ENCODE measurements around the gene SF1.
A peak's percentile ranks its signal among the peaks of the same experiment; 100 is the strongest.

The SF1 gene

DNA sequence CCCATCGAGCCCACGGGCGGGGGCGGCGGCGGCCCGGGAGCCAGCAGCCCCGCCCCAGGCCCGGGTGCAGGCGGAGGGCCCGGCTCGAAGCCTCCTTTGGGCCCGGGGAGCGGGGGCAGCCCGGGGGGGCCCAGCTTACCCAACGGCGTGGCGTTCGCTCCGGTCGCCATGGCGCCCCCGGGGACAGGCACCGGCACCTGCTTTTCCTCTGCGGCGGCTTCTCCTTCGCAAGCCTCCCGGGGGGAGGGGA, 194 bp downstream of the SF1 start:
- Histone ChIP-seq H3K9me3 (no peaks in the 10 kb centered on the region), H3K4me3 (peak overlapping the region; percentile 67), H3K27me3 (ENCODE audit: low read depth) (no peaks in the 10 kb centered on the region), H3K4me1 (peaks cover 9% of the 10 kb centered on the region), H3K36me3 (replicated peaks) (peaks cover 44% of the 10 kb centered on the region)
- DNase-seq (ENCODE audit: low spot score in 2 of 2) = no peak
- in situ Hi-C loops (cut with MboI; ENCODE audit: low sequenced_read_pairs) = no loop called here

GRCh38 chr11:64777449-64778222, 706 bp downstream of the SF1 start:
- Histone ChIP-seq H3K4me3 (peak overlapping the region; percentile 72), H3K9me3 (no peaks in the 10 kb centered on the region), H3K36me3 (replicated peaks) (peaks cover 49% of the 10 kb centered on the region), H3K27me3 (ENCODE audit: low read depth) (no peaks in the 10 kb centered on the region), H3K4me1 (peaks cover 9% of the 10 kb centered on the region)
- in situ Hi-C loops (cut with MboI; ENCODE audit: low sequenced_read_pairs) = no loop called here
- peak; percentile 65 to 84 for DNase-seq (ENCODE audit: low spot score in 2 of 2)

GRCh38 chr11:64776875-64777274, 1.5 kb downstream of the SF1 start:
- Histone ChIP-seq H3K4me1 (peaks cover 3% of the 10 kb centered on the region), H3K27me3 (ENCODE audit: low read depth) (no peaks in the 10 kb centered on the region), H3K36me3 (replicated peaks) (peaks cover 57% of the 10 kb centered on the region), H3K9me3 (no peaks in the 10 kb centered on the region), H3K4me3 (peak overlapping the region; percentile 72)
- in situ Hi-C loops (cut with MboI; ENCODE audit: low sequenced_read_pairs) = no loop called here
- no peak for DNase-seq (ENCODE audit: low spot score in 2 of 2)

GRCh38 chr11:64776425-64776824, 1.9 kb downstream of the SF1 start:
- Histone ChIP-seq H3K4me1 (peaks cover 3% of the 10 kb centered on the region), H3K4me3 (peak overlapping the region; percentile 72; the same call in 1 of the 2 replicates), H3K9me3 (no peaks in the 10 kb centered on the region), H3K27me3 (ENCODE audit: low read depth) (no peaks in the 10 kb centered on the region), H3K36me3 (replicated peaks) (peaks cover 62% of the 10 kb centered on the region)
- no peak for DNase-seq (ENCODE audit: low spot score in 2 of 2)
- in situ Hi-C loops (cut with MboI; ENCODE audit: low sequenced_read_pairs) = no loop called here

- H3K4me3 ChIP-seq = no peak overlapping the region
- H3K4me1 ChIP-seq = peaks cover 3% of the 10 kb centered on the region
- no peaks in the 10 kb centered on the region for H3K27me3 ChIP-seq (ENCODE audit: low read depth)
- peaks cover 84% of the 10 kb centered on the region for H3K36me3 ChIP-seq (replicated peaks)
- no peaks in the 10 kb centered on the region for H3K9me3 ChIP-seq
- no peak for DNase-seq (ENCODE audit: low spot score in 2 of 2)
- in situ Hi-C loops (cut with MboI; ENCODE audit: low sequenced_read_pairs) = no loop called here
These were observed 4.2 kb downstream of the SF1 start for GRCh38 chr11:64774144-64774543.

- in situ Hi-C loops (cut with MboI; ENCODE audit: low sequenced_read_pairs) = no loop called here
- H3K27me3 ChIP-seq (ENCODE audit: low read depth) = no peaks in the 10 kb centered on the region
- peaks cover 100% of the 10 kb centered on the region for H3K36me3 ChIP-seq (replicated peaks)
- H3K4me3 ChIP-seq = no peak overlapping the region
- DNase-seq (ENCODE audit: low spot score in 2 of 2) = no peak
- H3K4me1 ChIP-seq = peaks cover 3% of the 10 kb centered on the region
- H3K9me3 ChIP-seq = no peaks in the 10 kb centered on the region
These were observed 5.9 kb downstream of the SF1 start for GRCh38 chr11:64772303-64773018.

- peaks cover 100% of the 10 kb centered on the region for H3K36me3 ChIP-seq (replicated peaks)
- in situ Hi-C loops (cut with MboI; ENCODE audit: low sequenced_read_pairs) = no loop called here
- H3K9me3 ChIP-seq = no peaks in the 10 kb centered on the region
- H3K4me3 ChIP-seq = no peak overlapping the region
- DNase-seq (ENCODE audit: low spot score in 2 of 2) = no peak
- H3K27me3 ChIP-seq (ENCODE audit: low read depth) = no peaks in the 10 kb centered on the region
- peaks cover under 1% of the 10 kb centered on the region; the same call in 1 of the 2 replicates for H3K4me1 ChIP-seq
These were observed 6.5 kb downstream of the SF1 start for GRCh38 chr11:64771861-64772260.

DNA sequence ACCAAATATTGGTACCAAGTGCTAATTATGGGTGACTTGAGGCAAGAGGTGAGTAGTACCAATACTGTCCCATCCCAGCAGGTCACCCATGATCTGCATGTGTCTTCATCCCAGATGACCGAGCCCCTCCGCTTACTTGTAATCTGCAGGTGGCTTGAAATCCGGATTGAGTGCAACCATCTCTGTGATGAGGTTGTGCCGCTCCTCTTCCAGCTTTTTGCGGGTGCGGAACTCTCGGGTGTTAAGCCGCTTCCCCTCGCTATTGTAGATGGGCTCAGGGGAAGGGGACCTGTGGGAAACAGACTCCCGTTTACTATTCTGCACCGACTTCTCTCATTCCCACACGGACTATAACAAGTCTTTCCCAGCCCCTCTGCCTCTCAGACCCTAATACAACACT, 8.2 kb downstream of the SF1 start:
- no peak overlapping the region for H3K4me3 ChIP-seq
- peaks cover 97% of the 10 kb centered on the region for H3K36me3 ChIP-seq (replicated peaks)
- DNase-seq (ENCODE audit: low spot score in 2 of 2) = no peak
- no peaks in the 10 kb centered on the region for H3K27me3 ChIP-seq (ENCODE audit: low read depth)
- H3K9me3 ChIP-seq = no peaks in the 10 kb centered on the region
- in situ Hi-C loops (cut with MboI; ENCODE audit: low sequenced_read_pairs) = no loop called here
- H3K4me1 ChIP-seq = no peaks in the 10 kb centered on the region

DNA sequence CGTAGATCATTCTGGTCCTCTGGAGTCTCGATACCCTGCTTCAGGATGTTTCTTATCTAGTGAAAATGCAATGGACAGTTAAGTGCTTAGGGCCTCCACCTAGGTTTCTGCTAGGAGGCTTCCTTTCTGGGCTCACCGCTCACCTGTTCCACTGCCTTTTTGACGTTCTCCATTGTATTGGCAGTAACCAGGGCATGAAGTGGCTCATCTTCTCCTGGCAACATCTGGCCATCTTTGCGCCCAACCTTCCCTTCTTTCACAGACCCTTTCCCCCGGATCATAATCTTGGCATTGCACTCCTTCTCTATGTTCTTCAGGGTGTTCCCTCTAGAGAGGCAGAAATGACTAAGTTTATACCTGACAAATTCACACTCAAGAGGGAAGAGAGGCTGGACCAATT, 9.1 kb downstream of the SF1 start:
- Histone ChIP-seq H3K36me3 (replicated peaks) (peaks cover 97% of the 10 kb centered on the region), H3K9me3 (no peaks in the 10 kb centered on the region), H3K4me1 (no peaks in the 10 kb centered on the region), H3K27me3 (ENCODE audit: low read depth) (no peaks in the 10 kb centered on the region), H3K4me3 (no peak overlapping the region)
- no peak for DNase-seq (ENCODE audit: low spot score in 2 of 2)
- in situ Hi-C loops (cut with MboI; ENCODE audit: low sequenced_read_pairs) = no loop called here

GRCh38 chr11:64768300-64768694, 10.0 kb downstream of the SF1 start:
- no peaks in the 10 kb centered on the region for H3K9me3 ChIP-seq
- H3K4me1 ChIP-seq = no peaks in the 10 kb centered on the region
- no peak for DNase-seq (ENCODE audit: low spot score in 2 of 2)
- H3K36me3 ChIP-seq (replicated peaks) = peaks cover 97% of the 10 kb centered on the region
- in situ Hi-C loops (cut with MboI; ENCODE audit: low sequenced_read_pairs) = no loop called here
- no peaks in the 10 kb centered on the region for H3K27me3 ChIP-seq (ENCODE audit: low read depth)
- no peak overlapping the region for H3K4me3 ChIP-seq

DNA sequence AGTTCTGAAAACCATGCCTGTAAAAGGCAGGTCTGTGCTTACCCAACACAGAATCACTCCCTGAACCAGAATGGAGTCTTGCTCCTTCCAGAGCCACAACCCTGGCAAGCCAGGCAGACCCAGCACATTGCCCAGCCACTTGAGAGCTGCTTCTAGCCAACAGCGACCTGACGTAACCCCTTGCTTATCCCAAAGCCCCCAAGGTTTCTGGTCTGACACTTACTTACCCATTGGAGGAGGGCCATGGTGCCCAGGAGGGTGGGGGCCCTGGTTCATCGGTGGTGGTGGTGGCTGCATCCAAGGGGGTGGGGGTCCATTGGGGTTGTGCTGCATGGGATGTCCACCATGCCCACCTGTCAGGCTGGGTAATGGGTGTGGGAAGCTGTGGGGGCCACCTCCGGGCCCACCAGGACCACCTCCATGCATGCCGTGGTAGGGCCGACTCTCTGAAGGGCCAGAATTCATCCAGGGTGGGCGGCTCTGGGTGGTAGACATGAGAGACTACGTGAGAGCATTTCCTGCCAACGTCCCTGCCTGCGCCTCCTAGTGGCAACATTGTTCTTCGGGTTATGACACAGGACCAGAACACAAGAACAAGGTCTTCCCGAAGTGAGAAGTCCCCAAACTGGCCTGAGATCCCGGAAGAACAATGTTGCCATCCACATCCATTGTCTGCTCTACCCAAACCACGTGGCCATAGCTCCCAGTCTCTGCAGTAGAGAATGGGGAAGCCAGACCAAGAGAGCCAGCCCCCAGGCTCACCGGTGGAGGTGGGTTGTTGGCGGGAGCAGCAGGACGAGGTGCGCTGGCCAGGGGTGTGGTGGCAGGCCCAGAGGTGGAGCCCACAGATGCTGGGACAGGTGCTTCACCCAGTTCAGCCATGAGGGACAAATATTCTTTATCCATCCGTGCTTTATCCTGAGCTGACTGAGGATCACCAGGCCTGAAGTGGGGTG, 10.7 kb downstream of the SF1 start:
- H3K4me3 ChIP-seq = no peak overlapping the region
- peaks cover 97% of the 10 kb centered on the region for H3K36me3 ChIP-seq (replicated peaks)
- in situ Hi-C loops (cut with MboI; ENCODE audit: low sequenced_read_pairs) = no loop called here
- H3K9me3 ChIP-seq = no peaks in the 10 kb centered on the region
- H3K4me1 ChIP-seq = no peaks in the 10 kb centered on the region
- no peaks in the 10 kb centered on the region for H3K27me3 ChIP-seq (ENCODE audit: low read depth)
- peak in 1 of 2 experiments; percentile 90 for DNase-seq (ENCODE audit: low spot score in 2 of 2)

- Histone ChIP-seq H3K4me1 (no peaks in the 10 kb centered on the region), H3K4me3 (no peak overlapping the region), H3K9me3 (no peaks in the 10 kb centered on the region), H3K36me3 (replicated peaks) (peaks cover 96% of the 10 kb centered on the region), H3K27me3 (ENCODE audit: low read depth) (no peaks in the 10 kb centered on the region)
- DNase-seq (ENCODE audit: low spot score in 2 of 2) = no peak
- in situ Hi-C loops (cut with MboI; ENCODE audit: low sequenced_read_pairs) = no loop called here
These were observed 11.5 kb downstream of the SF1 start for GRCh38 chr11:64766881-64767280.

DNA sequence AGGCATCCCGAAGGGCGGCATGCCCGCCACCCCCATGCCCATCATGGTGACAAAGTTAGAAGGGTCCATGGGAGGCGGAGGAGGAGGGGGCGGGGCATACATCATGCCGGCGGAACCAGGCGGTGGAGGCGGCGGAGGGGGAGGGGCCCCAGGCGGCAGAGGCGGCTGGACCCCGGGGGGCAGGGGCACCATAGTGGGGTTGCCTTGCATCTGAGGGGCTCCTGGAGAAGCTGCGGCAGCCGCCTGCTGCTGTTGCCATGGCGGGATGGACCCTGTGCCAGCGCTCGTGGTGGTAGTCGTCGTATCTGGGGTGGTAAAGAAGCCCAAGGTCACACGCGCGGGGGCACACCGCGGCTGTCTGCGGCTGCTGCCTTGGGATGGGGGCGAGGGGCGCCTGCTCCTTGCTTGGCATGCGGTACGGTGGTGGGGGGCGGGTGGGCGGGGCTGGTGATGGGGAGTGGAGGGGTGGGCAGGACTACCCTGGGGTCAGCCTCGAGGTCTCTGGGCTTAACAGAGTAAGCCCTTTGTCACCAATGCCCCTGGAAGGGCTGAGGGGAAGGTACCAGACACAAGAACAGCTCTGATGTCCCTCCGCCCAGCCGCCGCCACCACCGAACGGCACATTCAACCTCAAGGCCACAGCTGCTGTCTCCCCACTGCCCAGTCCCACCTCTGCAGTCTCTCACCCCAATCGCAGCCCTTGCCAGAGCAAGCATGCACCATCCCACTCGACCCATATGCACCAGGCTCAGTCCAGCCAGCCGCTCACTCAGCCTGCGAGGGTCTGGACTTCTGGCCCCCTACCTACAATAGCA, 12.3 kb downstream of the SF1 start:
- Histone ChIP-seq H3K36me3 (replicated peaks) (peaks cover 88% of the 10 kb centered on the region), H3K4me3 (no peak overlapping the region), H3K4me1 (no peaks in the 10 kb centered on the region), H3K27me3 (ENCODE audit: low read depth) (no peaks in the 10 kb centered on the region), H3K9me3 (no peaks in the 10 kb centered on the region)
- DNase-seq (ENCODE audit: low spot score in 2 of 2) = no peak
- in situ Hi-C loops (cut with MboI; ENCODE audit: low sequenced_read_pairs) = no loop called here

All from HAP-1 (cell line).